OCI-LY1 (cell line): Measurements from ENCODE around the gene HSBP1L1.

Experiments used
- H2AFZ ChIP-seq: fragments of 200-600 bp; sonication (generic), shearing (Covaris generic); 2 replicates; pipeline ENCODE4 v1.6.0; 2014; ENCODE audit warnings: antibody characterized with exemption, mild to moderate bottlenecking, low read length
- H3F3A ChIP-seq: fragments of 200-600 bp; sonication (generic), shearing (Covaris generic); 2 replicates; pipeline ENCODE4 v1.6.0; 2014; ENCODE audit warnings: mild to moderate bottlenecking, antibody characterized with exemption, low read length, moderate library complexity; ENCODE audit not compliant: insufficient read depth
- H3K27ac ChIP-seq: fragments of 200-600 bp; sonication (generic); 2 replicates; pipeline ENCODE4 v1.5.1; 2014; ENCODE audit warnings: low read length, mixed run types, mild to moderate bottlenecking, low read depth; ENCODE audit not compliant: poor library complexity, severe bottlenecking
- H3K27me3 ChIP-seq: fragments of 200-600 bp; sonication (generic); 2 replicates; pipeline ENCODE4 v1.6.0; 2014; ENCODE audit warnings: antibody characterized with exemption, mild to moderate bottlenecking, low read length, moderate library complexity; ENCODE audit not compliant: insufficient read depth
- H3K36me3 ChIP-seq: fragments of 200-600 bp; sonication (generic); 2 replicates; pipeline ENCODE4 v1.6.1; 2014; ENCODE audit warnings: mild to moderate bottlenecking, antibody characterized with exemption, low read length, moderate library complexity, mixed read lengths; ENCODE audit not compliant: insufficient read depth
- H3K4me1 ChIP-seq: fragments of 200-600 bp; sonication (generic); 2 replicates; pipeline ENCODE4 v1.5.1; 2014; ENCODE audit warnings: mild to moderate bottlenecking, low read length, moderate library complexity; ENCODE audit not compliant: insufficient read depth, severe bottlenecking
- H3K4me2 ChIP-seq: fragments of 200-600 bp; sonication (generic), shearing (Covaris generic); 2 replicates; pipeline ENCODE4 v1.6.1; 2014; ENCODE audit warnings: low read length
- H3K4me3 ChIP-seq: fragments of 200-600 bp; sonication (generic); 2 replicates; pipeline ENCODE4 v1.5.1; 2014; ENCODE audit warnings: low read length, low read depth, mild to moderate bottlenecking, mixed read lengths; ENCODE audit not compliant: poor library complexity, severe bottlenecking
- H3K79me2 ChIP-seq: fragments of 200-600 bp; shearing (Covaris generic); 2 replicates; pipeline ENCODE4 v1.6.1; 2016; ENCODE audit warnings: mixed run types, low read length, mixed read lengths; ENCODE audit not compliant: insufficient read depth
- H3K9ac ChIP-seq: fragments of 200-600 bp; sonication (generic), shearing (Covaris generic); 2 replicates; pipeline ENCODE4 v1.6.1; 2014; ENCODE audit warnings: mild to moderate bottlenecking, low read length, mixed read lengths
- H3K9me2 ChIP-seq: fragments of 200-600 bp; sonication (generic), shearing (Covaris generic); 2 replicates; pipeline ENCODE4 v1.6.1; 2014; ENCODE audit warnings: low read depth, mild to moderate bottlenecking, low read length, mixed read lengths
- H3K9me3 ChIP-seq: fragments of 200-600 bp; shearing (Covaris generic); 2 replicates; pipeline ENCODE4 v1.6.1; 2014; ENCODE audit warnings: low read length, mixed read lengths
- H4K20me1 ChIP-seq: fragments of 200-600 bp; sonication (generic), shearing (Covaris generic); 2 replicates; pipeline ENCODE4 v1.6.0; 2016; ENCODE audit warnings: mild to moderate bottlenecking, low read length; ENCODE audit not compliant: insufficient read depth
- CTCF ChIP-seq: fragments of 200-600 bp; sonication (generic), shearing (Covaris generic); IDR thresholded peaks from 2 replicates; pipeline ENCODE4 v1.5.1; 2017; ENCODE audit warnings: mild to moderate bottlenecking, antibody characterized with exemption, low read length, moderate library complexity, mixed read lengths
- EZH2 ChIP-seq: fragments of 200-600 bp; sonication (generic), shearing (Covaris generic); IDR thresholded peaks from 2 replicates; pipeline ENCODE4 v1.8.0; 2017; ENCODE audit warnings: borderline replicate concordance, mixed run types, mild to moderate bottlenecking, antibody characterized with exemption, low read length, moderate library complexity, mixed read lengths

HSBP1L1 gene

GRCh38 chr18:79953971-79954651, 10.3 kb upstream of the HSBP1L1 start:
- no peaks in the 10 kb centered on the region for H3K9me2 ChIP-seq
- no peak overlapping the region for H2AFZ ChIP-seq
- no peak overlapping the region for H3K4me3 ChIP-seq
- H3K79me2 ChIP-seq, result no peaks in the 10 kb centered on the region
- H3K27me3 ChIP-seq, result no peaks in the 10 kb centered on the region
- H3K9me3 ChIP-seq, result no peaks in the 10 kb centered on the region
- no peak overlapping the region for H3K9ac ChIP-seq
- no peak overlapping the region for H3K4me2 ChIP-seq
- H3K27ac ChIP-seq, result no peak overlapping the region
- H4K20me1 ChIP-seq, result no peaks in the 10 kb centered on the region
- TF ChIP-seq CTCF, result no peak
- no peak for TF ChIP-seq EZH2
- no peaks in the 10 kb centered on the region for H3F3A ChIP-seq
- H3K4me1 ChIP-seq, result peaks cover 31% of the 10 kb centered on the region
- 0 out of 2 replicates have a peak, but pooled peaks cover under 1% of the 10 kb centered on the region for H3K36me3 ChIP-seq

- no peaks in the 10 kb centered on the region for H4K20me1 ChIP-seq
- no peak overlapping the region for H2AFZ ChIP-seq
- H3K27me3 ChIP-seq, result no peaks in the 10 kb centered on the region
- H3F3A ChIP-seq, result no peaks in the 10 kb centered on the region
- no peak overlapping the region for H3K4me2 ChIP-seq
- no peaks in the 10 kb centered on the region for H3K9me2 ChIP-seq
- no peak overlapping the region for H3K9ac ChIP-seq
- H3K4me3 ChIP-seq, result no peak overlapping the region
- no peak for TF ChIP-seq EZH2
- no peak for TF ChIP-seq CTCF
- H3K79me2 ChIP-seq, result no peaks in the 10 kb centered on the region
- H3K9me3 ChIP-seq, result no peaks in the 10 kb centered on the region
- peaks cover 27% of the 10 kb centered on the region for H3K4me1 ChIP-seq
- no peak overlapping the region for H3K27ac ChIP-seq
- H3K36me3 ChIP-seq, result no peaks in the 10 kb centered on the region
These were observed 9.7 kb upstream of the HSBP1L1 start for GRCh38 chr18:79954791-79955190.

- H3K9me2 ChIP-seq, result no peaks in the 10 kb centered on the region
- H3K4me2 ChIP-seq, result no peak overlapping the region
- no peak overlapping the region for H2AFZ ChIP-seq
- H3K79me2 ChIP-seq, result no peaks in the 10 kb centered on the region
- no peak overlapping the region for H3K27ac ChIP-seq
- no peaks in the 10 kb centered on the region for H3F3A ChIP-seq
- no peaks in the 10 kb centered on the region for H3K9me3 ChIP-seq
- H3K27me3 ChIP-seq, result no peaks in the 10 kb centered on the region
- no peaks in the 10 kb centered on the region for H3K36me3 ChIP-seq
- no peaks in the 10 kb centered on the region for H4K20me1 ChIP-seq
- TF ChIP-seq CTCF, result no peak
- no peak for TF ChIP-seq EZH2
- H3K4me3 ChIP-seq, result no peak overlapping the region
- H3K9ac ChIP-seq, result no peak overlapping the region
- peaks cover 27% of the 10 kb centered on the region for H3K4me1 ChIP-seq
These were observed 9.0 kb upstream of the HSBP1L1 start for GRCh38 chr18:79955302-79956075.
